ENCODE data around the gene DCTN5. TPM values are rescaled to one million over a fixed set of nuclear protein-coding genes. Genes with fewer than 3 reads are reported as not detected.
"Not testable (repeated sequence)": the region's sequence is repeated elsewhere in the genome, so short reads cannot be mapped to it uniquely, and the experiment has no call there.

DCTN5 gene
- polyA plus RNA-seq, 5 donors, result 45.5 to 73.0 (median 65.1) TPM

DNA sequence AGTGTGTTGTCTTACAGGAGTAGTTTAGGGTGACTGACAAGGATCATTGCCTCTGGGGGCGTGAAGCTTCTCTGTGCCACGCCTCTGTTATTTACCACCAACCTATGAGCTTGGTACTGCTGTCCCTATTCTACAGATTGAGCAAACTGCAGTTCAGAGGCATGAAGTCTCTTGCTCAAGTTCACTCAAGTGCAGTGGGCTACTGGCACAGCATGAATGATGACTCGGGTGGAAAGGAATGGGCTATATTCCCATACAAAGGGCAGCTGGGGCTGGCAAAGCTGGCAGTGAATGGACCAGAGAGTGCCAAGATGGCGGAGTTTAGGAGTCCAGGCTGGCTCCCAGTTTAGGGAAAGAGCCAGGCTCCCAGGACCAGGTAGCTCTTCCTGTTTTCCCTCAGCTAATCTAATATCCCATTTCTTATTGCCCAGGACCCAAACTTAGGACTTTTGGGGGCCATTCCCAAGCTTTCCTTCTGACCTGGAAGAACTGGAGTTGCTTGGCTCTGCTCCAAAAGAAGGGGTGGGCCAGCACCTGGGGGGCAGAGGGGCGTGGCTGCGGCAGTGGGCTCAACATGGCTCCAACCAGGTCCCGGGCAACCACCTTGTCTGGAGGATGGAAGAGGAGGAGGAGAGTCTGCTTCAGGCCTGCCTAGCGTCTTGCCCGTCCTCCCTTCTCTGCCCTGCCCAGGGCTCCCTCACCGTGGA, 50.4 kb downstream of the DCTN5 start:
- DNase-seq, result no peak

DNA sequence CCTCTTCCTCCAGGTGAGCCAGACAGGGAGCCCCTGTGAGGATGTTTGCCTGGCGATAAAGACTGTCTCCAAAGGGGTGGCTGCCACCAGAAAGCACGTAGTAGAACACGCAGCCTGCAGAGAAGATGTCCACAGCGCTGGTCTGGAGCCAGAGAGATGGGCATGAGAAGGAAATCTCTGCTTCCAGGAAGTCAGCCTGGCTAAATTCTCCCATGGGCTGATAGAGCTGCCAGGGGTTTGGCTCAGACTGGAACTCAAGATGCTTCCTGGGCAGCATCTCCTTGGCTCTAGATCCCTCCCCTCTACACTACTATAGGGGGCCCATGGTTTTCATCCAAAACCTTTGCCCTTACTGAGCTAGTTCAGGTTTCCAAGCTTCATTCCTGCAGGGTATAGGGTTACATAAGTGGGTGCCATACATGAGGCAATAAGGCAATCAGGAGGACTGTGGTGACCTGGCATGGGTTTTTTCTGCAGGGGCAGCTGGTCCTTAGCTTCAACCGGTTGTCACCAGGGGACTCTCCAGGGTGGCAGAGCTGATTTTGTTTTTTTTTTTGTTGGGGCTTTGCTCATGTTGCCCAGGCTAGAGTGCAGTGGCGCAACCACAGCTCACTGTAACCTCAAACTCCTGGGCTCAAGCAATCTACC, 51.0 kb downstream of the DCTN5 start:
- DNase-seq, result no peak

DNA sequence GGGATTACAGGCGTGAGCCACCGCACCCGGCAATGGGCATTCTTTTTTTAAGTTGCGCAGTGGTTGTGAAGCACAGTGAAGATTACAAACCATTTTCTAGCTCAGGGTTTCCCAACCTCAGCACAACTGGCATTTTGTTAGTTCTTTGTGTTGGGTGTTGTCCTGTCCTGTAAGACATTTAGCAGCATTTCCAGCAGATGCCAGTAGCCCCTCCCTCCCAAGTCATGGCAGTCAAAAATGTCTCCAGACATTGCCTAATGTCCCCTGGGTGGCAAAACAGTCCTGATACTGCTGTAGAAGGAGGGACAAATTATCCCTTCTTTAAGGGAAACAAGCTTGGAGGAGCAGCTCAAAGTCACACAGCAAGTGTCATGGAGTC, 53.0 kb downstream of the DCTN5 start:
- DNase-seq, result no peak

DNA sequence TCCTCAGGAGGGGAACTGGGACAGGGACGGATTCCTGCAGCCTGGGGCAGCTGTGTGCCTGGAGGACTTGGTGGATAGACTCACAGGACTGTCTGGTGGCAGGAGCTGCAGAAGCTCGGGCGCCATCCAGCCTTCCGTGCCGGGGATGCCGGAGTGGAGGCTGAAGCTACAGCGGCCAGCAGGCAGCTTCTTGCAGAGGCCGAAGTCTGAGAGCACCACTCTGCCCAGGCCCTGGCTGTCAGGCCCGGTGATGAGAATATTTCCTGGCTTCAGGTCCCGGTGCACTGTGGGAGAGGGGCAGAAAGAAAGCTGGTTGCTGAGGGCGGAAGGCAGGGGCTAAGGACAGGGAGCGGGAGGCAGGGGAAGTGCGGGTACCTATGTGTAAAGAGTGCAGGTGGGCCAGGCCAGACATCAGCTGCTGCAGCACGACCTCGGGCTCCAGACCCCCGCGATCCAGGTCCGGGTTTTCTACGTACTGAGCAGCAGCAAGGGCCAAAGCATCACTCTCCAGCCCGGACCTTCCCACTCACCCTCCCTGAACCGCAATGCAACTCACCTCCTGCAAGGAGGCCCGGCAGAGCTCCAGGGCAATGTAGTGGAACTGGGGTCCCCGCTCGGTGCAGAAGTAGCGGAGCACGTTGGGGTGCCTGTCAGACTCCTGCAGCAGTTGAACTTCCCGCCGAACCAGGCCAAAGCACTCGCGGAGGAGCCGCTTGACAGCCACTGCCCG, 53.5 kb downstream of the DCTN5 start:
- DNase-seq, result peak in 1 of 2 donors; percentile 2

DNA sequence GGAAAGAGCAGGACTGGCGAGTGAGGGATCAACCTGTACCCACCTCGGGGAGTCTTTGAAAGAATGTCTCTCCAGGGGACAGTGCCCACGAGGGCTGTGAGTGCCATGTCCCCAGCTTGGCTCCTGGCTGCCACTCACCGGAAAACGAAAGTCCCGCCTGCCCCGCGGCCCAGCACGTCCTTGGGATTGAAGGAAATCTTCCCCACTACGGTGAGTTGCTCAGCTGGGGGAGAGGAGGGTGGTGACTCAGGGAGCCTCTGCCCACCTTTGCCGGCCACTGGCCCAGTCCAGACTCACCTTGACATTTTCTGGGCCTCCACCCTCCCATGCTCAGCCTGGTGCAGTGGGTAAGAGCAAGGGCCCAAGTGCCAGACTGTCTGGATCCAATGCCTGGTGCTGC, 54.5 kb downstream of the DCTN5 start:
- DNase-seq, result no peak

DNA sequence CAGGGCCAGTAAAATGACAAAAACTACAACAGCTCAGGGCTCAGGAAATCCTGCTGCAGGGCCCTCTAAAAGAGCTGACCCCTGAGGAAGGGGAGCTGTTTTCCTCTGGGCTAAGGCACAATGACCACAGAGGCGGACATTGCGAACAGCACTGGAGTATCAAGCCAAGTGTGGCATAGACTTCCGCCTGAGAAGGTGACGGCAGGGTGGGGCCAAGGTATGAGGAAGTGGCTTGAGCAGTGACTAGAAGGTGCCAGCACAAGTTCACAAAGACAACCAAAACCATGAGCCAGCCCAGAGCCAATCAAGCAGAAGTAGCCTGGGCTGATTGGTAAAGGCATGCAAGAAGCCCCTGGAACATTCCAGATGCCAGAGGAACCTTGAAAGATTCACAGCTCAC, 57.8 kb downstream of the DCTN5 start:
- no peak for DNase-seq

DNA sequence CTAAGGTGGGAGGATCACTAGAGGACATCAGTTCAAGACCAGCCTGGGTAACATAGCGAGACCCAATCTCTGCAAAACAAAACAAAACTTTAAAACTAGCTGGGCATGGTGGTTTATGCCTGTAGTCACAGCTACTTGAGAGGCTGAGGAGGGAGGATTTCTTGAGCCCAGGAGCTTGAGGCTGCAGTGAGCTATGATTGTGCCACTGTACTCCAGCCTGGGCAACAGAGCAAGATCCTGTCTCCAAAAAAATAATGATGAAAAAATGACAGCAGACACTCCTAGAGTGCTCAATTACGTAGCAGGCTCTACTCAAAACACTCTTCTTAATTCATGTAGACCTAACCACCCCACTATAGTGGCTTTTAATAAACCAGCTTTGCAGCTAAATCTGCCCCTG, 58.8 kb downstream of the DCTN5 start:
- no peak for DNase-seq

DNA sequence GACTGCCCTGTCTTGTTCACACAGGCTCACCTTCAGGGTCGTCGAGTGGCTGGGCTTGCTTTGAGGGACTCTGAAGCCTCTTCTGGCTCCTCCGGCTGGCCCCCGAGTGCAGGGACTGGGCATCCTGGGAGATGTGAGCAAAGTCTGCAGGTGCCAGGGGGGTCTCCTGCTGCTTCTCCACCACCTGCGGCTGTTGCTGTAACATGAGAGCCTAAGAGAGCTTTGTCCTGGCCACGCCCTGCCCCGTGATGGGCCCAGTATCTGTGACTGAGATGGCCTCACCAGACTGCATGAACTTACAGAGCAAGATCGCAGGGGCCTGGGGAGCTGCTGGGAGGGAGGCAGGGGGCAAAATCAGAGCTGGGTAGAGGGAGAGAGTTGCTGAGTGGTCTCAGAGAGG, 59.2 kb downstream of the DCTN5 start:
- no peak for DNase-seq

DNA sequence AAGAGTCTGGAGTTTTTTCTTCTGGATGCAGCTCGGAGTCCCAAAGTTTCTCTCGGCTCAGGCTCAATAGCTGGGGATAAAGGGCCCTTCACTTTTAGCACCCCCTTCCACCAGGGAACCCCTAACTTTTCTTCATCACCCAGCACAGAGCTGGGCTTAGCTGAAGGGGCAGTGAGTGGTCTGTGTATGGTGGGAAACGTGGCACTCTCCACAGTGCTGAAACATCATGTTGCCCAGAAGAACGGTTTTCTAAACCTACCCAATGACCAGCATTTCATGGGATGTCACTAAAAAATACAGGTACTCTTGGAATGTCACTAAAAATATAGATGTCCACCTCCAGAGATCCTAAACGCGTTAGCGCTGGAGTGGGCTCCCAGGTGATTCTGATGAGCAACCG, 59.8 kb downstream of the DCTN5 start:
- DNase-seq, result no peak

DNA sequence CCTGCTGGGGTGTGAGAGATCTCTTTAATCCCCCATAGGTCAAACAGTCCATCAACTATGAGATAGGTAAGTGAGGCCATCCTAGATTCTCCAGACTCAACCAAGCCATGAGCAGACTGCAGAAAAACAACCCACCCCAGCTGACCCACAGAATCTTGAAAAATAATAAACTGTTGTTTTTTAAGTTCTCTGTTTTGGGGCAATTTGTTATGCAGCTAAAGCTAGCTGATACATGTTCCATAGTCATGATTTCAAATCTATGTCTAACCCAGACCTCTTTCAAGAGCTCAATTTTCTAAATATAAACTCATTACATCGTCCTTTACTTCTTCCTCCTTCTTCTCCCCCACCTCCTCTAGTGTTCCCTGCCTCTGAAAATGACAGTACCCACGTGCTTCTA, 61.7 kb downstream of the DCTN5 start:
- DNase-seq, result no peak

DNA sequence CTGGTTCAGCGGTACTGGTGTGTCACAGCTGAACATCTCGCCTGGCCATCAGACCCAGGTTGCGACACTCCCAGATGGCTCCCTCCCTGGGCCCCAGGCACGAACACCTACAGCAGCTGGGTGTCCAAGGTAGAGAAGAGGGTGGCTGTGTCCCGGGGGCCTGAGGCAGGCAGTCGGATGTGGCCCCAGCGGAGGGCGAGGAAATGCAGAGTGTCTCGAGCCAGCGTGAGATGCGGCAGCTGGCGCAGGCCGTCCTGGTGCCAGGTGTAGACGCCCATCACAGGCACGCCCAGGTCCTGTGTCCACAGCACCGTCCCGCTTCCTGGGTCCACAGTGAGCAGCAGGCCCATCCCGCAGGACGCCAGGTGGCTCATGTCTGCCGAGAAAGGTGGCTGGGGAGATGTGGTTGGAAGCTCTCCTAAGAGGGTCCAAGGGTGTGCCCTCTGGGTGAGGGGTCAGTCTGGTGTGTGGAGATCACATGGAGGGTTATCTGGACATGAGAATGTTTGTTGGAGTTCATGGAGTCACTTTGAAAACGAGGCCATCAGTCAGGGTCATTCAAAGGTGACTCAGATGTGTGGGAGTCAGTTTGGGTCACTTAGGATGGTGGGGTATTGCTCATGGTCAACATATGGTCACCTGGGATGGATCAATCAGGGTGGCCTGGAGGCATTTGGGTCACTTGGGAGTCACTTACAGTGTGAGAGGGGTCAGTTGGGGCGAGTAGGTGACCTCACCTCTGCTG, 63.7 kb downstream of the DCTN5 start:
- no peak for DNase-seq

DNA sequence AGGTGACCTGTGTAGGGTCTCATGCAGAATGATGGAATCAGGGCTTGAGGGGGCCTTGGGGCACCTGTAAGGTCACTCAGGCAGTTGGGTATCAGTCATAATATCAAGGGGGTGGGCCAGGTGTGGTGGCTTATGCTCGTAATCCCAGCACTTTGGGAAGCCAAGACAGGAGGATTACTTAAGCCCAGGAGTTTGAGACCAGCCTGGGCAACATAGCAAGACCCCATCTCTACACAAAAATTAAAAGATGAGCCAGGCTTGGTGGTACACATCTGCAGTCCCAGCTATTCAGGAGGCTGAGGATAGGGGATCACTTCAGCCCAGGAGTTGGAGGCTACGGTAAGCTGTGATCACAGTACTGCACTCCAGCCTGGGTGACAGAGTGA, 64.2 kb downstream of the DCTN5 start:
- no peak for DNase-seq

DNA sequence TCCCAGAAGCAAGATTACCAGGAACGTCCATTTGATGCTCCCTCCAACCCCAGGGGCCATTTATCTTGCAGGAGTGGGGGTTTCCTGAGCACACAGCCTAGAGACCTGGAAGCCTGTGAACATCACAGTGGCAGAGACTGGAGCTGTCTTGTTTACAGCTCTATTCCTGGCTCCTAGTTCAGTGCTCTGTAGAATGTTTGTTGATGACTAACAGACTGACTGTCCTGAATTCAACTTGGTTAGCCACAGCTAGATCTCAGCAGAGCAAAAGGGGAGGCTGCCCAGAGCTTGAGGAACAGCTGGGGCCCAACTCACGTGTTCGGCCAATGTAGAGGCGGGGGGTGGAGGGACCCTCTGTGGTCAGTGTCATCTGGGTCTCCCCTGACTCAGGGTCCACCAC, 65.2 kb downstream of the DCTN5 start:
- no peak for DNase-seq

DNA sequence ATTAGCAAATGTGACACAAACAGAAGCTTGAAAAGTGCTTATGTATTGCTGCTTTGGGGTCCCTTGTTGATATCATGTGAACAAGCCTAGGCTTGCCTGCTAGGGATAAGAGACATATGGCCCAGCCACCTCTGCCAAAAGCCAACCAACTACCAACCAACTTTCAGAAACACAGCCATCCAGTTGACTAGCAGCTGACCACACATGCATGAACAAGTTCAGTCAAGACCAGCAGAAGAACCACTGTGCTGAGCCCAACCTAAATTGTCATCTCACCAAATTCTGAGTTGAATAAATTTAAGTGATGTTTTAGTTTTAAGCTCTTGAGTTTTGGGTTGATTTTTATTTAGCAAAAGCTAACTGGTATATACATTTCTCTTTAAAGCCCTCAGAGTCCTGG, 68.3 kb downstream of the DCTN5 start:
- no peak for DNase-seq

DNA sequence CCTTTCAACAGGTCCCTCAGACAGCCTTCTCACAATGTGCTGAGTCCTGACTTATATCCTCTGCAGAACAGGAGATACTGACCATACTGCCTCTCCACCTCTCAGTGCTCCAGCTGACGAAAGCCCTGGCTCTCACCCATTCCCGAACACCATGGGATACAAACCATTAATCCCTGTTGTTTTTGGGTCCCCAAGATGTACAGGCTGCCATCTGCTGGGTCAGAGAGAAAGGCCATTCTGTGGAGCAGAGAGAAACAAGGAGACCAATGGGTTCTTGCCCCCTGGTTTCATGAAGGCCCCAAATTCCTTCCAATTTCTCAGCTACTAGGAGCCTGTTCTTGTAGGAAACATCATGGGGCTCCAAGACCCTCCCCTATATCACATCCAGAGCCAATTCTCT, 68.7 kb downstream of the DCTN5 start:
- no peak for DNase-seq

DNA sequence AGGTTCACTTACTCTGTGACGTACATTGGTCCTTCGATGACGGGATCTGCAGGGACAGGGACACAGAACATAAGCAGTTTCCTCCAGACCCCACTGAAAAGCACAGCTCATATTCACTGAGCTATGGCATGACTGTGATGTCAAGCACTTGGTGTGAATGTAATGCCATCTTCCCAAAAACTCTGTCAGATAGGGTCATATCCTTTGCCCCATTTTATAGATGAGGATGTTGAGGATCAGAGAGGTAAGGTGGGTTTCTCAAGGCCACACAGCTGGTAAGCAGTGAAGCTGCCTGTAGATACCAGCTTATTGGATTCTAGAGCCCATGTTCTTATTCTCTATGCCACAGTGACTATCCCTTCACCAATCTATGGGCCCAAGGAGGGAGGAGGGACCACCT, 69.2 kb downstream of the DCTN5 start:
- no peak for DNase-seq

DNA sequence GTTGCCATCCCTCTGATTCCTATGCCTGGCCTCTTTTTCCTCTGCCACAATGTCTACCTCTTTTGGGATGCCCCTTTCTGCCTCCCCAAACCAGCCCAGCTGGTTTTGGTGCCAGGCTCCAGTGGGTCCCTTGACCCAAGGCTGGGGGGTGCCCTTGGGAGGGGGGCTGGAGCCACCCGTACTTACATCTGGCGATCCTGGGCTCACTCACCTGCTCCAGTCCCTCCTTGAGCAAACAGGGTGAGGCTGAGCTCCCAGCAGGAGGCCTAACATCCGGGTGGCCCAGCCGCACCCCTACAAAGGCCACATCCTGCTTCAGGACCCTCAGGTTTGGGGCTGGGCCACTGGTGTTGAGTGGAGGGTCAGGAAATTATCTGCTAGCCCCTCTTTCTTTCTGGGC, 70.5 kb downstream of the DCTN5 start:
- no peak for DNase-seq

DNA sequence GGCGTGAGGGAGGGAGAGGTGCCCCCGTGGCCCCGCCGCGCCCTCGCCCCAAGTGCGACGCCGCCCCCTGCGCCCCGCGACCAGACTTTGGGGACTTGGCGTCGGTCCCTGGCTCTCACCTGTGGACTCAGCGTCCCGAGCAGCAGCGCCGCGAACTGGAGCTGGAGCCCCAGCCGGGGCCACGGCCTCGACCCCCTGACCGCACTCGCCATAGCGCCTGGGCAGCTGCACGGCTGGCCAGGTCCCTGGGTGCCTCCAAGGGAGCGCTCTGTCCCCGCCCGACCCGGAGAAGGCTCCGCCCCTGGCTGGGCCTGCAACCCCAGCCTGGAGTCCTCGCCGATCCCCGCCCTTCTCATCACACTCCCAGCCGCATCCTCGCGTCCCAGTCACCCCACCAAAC, 71.7 kb downstream of the DCTN5 start, which contains the start of gene ERN2:
ERN2 (minus strand) TSS at position 247 of the 400 bp plus-strand sequence; CDS start at position 212, 35 bp downstream.
- DNase-seq, result no peak

DNA sequence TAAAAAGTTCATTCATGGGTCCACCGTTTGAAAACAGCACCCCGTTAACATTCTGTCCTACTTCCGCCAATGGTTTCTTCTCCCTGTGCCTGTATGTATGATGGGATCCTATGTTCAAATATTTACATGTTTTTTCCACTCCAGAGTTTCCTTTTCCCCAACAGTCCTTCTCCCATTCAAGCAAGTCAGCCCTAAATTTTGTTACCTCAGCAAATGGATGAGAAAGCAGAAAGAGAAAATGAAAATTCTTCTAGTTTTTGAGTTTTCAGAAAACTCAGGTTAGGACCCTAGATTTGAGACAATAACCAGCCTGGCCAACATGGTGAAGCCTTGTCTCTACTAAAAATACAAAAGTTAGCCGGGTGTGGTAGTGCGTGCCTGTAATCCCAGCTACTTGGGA, 75.2 kb downstream of the DCTN5 start:
- no peak for DNase-seq

DNA sequence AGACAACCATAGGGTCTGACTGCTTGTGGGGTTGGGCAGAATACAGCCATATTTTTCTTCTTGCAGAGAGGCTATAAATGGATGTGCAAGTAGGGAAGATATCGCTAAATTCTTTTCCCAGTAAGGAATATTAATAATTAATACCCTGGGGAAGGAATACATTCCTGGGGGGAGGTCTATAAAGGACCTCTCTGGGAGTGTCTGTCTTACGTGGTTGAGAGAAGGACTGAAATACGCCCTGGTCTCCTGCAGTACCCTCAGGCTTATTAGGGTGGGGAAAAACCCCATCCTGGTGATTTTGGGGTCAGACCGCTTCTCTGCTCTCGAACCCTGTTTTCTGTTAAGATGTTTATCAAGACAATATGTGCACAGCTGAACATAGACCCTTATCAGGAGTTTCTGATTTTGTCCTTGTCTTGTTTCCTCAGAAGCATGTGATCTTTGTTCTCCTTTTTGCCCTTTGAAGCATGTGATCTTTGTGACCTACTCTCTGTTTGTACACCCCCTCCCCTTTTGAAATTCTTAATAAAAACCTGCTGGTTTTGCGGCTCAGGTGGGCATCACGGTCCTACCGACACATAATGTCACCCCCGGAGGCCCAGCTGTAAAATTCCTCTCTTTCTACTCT, 81.5 kb downstream of the DCTN5 start:
- DNase-seq, result not testable (repeated sequence)

DNA sequence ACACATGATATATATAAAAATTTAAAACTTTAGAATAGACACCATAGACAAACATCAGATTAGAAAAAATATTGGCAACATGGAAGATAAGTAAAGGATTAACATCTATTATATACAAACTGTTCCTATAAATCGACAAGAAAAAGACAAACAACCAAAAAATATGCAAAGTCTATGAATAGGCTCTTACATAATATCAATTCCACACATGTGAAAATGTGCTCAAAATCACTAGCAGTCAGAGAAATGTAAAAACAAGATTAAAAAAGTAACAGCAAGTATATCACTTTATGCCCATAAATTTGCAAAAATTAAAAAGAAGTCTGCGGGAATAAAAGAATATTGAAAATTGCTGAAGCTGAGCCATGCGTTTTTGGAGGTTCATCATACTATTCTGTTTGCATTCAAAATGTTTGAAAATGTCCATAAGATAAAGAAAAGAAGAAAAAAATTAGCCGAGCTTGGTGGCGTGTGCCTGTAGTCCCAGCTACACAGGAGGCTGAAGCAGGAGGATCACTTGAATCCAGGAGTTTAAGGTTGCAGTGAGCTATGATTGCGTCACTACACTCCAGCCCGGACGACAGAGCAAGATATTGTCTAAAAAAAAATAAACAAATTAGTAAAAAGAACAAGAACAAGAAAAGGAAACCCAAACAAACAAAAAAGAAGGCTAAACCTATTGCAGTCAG, 83.0 kb downstream of the DCTN5 start:
- no peak for DNase-seq

Data from right lung (tissue), 5 donors.